A673 (cell line): ENCODE data around the gene SIDT2. TPM values are rescaled to one million over a fixed set of nuclear protein-coding genes. Genes with fewer than 3 reads are reported as not detected.

Experiments
- BruUV-seq: library from RNA; stranded (reverse); fragments of 400-500 nt; replicated peaks from 2 replicates; lab custom pipeline; 2021; lab: Mats Ljungman, UMichigan
- CTCF ChIA-PET: fragments of 300-600 bp; sonication (Branson Sonifier 250); formaldehyde crosslinking; loops from one replicate; lab custom pipeline; 2022; ENCODE audit warnings: antibody characterized with exemption; lab: Charles Lee
- POLR2A ChIA-PET: fragments of 300-600 bp; sonication (Branson Sonifier 250); formaldehyde crosslinking; loops from one replicate; lab custom pipeline; 2022; ENCODE audit warnings: antibody characterized with exemption; ENCODE audit not compliant: low non-redundant PET; lab: Charles Lee
- DNase-seq: peaks from one replicate; pipeline ENCODE4 v3.0.0-alpha.2; 2015; ENCODE audit warnings: low spot score
- H3K27ac ChIP-seq: fragments of 200-600 bp; sonication (generic); 2 replicates; pipeline ENCODE4 v1.5.1; 2016; ENCODE audit warnings: mixed run types, low read depth, mild to moderate bottlenecking, mixed read lengths, antibody characterized with exemption, low read length; ENCODE audit not compliant: poor library complexity, severe bottlenecking
- H3K27me3 ChIP-seq: fragments of 200-600 bp; sonication (generic); replicated peaks from 2 replicates; pipeline ENCODE4 v1.6.1; 2017; ENCODE audit warnings: mixed run types, low read depth, mild to moderate bottlenecking, mixed read lengths, antibody characterized with exemption, low read length; ENCODE audit not compliant: insufficient read depth, poor library complexity
- H3K36me3 ChIP-seq: fragments of 200-600 bp; sonication (generic); 2 replicates; pipeline ENCODE4 v1.6.1; 2016; ENCODE audit warnings: mixed run types, mild to moderate bottlenecking, mixed read lengths, antibody characterized with exemption, low read length; ENCODE audit not compliant: insufficient read depth, poor library complexity, severe bottlenecking
- H3K4me1 ChIP-seq: fragments of 200-600 bp; sonication (generic); 2 replicates; pipeline ENCODE4 v1.6.1; 2017; ENCODE audit warnings: mixed run types, mild to moderate bottlenecking, mixed read lengths, antibody characterized with exemption, low read length; ENCODE audit not compliant: insufficient read depth, poor library complexity, severe bottlenecking
- H3K4me3 ChIP-seq: fragments of 200-600 bp; sonication (generic); 2 replicates; pipeline ENCODE4 v1.5.1; 2016; ENCODE audit warnings: low read depth, mixed run types, mild to moderate bottlenecking, mixed read lengths, low read length; ENCODE audit not compliant: poor library complexity, severe bottlenecking
- H3K9me3 ChIP-seq: fragments of 200-600 bp; sonication (generic); 2 replicates; pipeline ENCODE4 v1.6.1; 2016; ENCODE audit warnings: mixed run types, low read depth, mild to moderate bottlenecking, mixed read lengths, antibody characterized with exemption, low read length; ENCODE audit not compliant: poor library complexity, severe bottlenecking
- CTCF ChIP-seq: fragments of 300-800, 200-600 bp; sonication (generic); conservative IDR thresholded peaks from 2 replicates; pipeline ENCODE4 v1.5.1; 2017; ENCODE audit warnings: low read depth, mild to moderate bottlenecking, antibody characterized with exemption, low read length, moderate library complexity, mixed read lengths
- EZH2 ChIP-seq: fragments of 200-600 bp; sonication (generic); IDR thresholded peaks from 2 replicates; pipeline ENCODE4 v1.6.1; 2017; ENCODE audit warnings: borderline replicate concordance, low read depth, mild to moderate bottlenecking, mixed read lengths, antibody characterized with exemption, low read length; ENCODE audit not compliant: poor library complexity, severe bottlenecking
- intact Hi-C: fragments of 100-400 bp; cut with micrococcal nuclease; formaldehyde crosslinking; loops from one replicate; pipeline ENCODE4 v1.10.0; 2022; ENCODE audit not compliant: unreplicated experiment
- total RNA-seq: library from RNA; stranded (reverse); gene quantifications from 2 replicates; pipeline ENCODE4 v1.2.3, GENCODE V29; 2021

The SIDT2 gene
- total RNA-seq, 1 experiment from 2014 or later = 33.5 TPM

- POLR2A ChIA-PET = no interaction called here
- no TSS peak for BruUV-seq
- intact Hi-C loops = no loop called here
Measured at GRCh38 chr11:117171007-117171403, 7.5 kb upstream of the SIDT2 start.

GRCh38 chr11:117171404-117172061 lies 7.0 kb upstream of the SIDT2 start:
- TF ChIP-seq CTCF (no peak), EZH2 (no peak)
- Histone ChIP-seq H3K36me3 (peaks cover 55% of the 10 kb centered on the region), H3K27me3 (no peaks in the 10 kb centered on the region), H3K27ac (no peak overlapping the region), H3K4me3 (no peak overlapping the region), H3K9me3 (no peaks in the 10 kb centered on the region), H3K4me1 (no peaks in the 10 kb centered on the region)
- no TSS peak for BruUV-seq
- ChIA-PET POLR2A (no interaction called here), CTCF (no interaction called here)
- no peak for DNase-seq
- intact Hi-C loops = no loop called here

More at GRCh38 chr11:117171007-117171403, 7.5 kb upstream of the SIDT2 start:
- H3K9me3 ChIP-seq = no peaks in the 10 kb centered on the region
- H3K27ac ChIP-seq = no peak overlapping the region
- DNase-seq = no peak
- H3K4me1 ChIP-seq = no peaks in the 10 kb centered on the region
- H3K36me3 ChIP-seq = peaks cover 60% of the 10 kb centered on the region
- H3K27me3 ChIP-seq = no peaks in the 10 kb centered on the region
- CTCF ChIA-PET = no interaction called here
- no peak overlapping the region for H3K4me3 ChIP-seq
- no peak for TF ChIP-seq CTCF

GRCh38 chr11:117172724-117173421 lies 5.7 kb upstream of the SIDT2 start:
- H3K27me3 ChIP-seq = no peaks in the 10 kb centered on the region
- H3K4me3 ChIP-seq = no peak overlapping the region
- BruUV-seq = no TSS peak
- TF ChIP-seq CTCF = no peak
- TF ChIP-seq EZH2 = no peak
- POLR2A ChIA-PET = no interaction called here
- H3K27ac ChIP-seq = peak overlapping the region; percentile 4
- peaks cover 3% of the 10 kb centered on the region for H3K4me1 ChIP-seq
- peaks cover 41% of the 10 kb centered on the region for H3K36me3 ChIP-seq
- no peak for DNase-seq
- H3K9me3 ChIP-seq = no peaks in the 10 kb centered on the region
- CTCF ChIA-PET = no interaction called here
- intact Hi-C loops = no loop called here
